Measurements from ENCODE around the gene ABHD6. TPM values are rescaled to one million over a fixed set of nuclear protein-coding genes. Genes with fewer than 3 reads are reported as not detected.

Gene ABHD6
- total RNA-seq, 1 donor = 5.1 TPM

GRCh38 chr3:58251631-58252035 is 14.0 kb downstream of the ABHD6 start:
- H3K4me3 ChIP-seq (ENCODE audit: insufficient read depth, low read length) = no peak overlapping the region
- TF ChIP-seq, protein P1, sequence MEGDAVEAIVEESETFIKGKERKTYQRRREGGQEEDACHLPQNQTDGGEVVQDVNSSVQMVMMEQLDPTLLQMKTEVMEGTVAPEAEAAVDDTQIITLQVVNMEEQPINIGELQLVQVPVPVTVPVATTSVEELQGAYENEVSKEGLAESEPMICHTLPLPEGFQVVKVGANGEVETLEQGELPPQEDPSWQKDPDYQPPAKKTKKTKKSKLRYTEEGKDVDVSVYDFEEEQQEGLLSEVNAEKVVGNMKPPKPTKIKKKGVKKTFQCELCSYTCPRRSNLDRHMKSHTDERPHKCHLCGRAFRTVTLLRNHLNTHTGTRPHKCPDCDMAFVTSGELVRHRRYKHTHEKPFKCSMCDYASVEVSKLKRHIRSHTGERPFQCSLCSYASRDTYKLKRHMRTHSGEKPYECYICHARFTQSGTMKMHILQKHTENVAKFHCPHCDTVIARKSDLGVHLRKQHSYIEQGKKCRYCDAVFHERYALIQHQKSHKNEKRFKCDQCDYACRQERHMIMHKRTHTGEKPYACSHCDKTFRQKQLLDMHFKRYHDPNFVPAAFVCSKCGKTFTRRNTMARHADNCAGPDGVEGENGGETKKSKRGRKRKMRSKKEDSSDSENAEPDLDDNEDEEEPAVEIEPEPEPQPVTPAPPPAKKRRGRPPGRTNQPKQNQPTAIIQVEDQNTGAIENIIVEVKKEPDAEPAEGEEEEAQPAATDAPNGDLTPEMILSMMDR (IDR thresholded peaks at IDR 0.05; ENCODE audit: extremely low read depth, low read depth, low read length) = no peak
- DNase-seq (ENCODE audit: insufficient read length, low spot score, missing footprints) = no peak

DNA sequence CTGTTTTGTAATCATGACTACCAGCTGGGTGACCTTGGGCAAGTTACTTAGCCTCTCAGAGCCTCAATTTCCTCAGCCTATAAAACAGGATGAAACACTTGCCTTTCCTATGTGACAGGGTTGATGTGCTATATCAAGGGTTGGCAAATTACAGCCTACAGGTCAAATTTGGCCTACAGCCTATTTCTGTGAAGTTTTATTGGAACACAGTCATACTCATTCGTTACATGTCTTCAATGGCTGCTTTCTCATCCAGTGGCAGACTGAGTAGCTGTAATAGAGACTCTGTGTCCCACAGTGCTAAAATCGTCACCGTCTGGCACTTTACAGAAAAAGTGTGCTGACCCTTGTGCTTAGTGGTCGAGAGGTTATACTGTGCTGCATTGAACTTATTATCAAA is 16.6 kb downstream of the ABHD6 start:
- no peak for DNase-seq (ENCODE audit: insufficient read length, low spot score, missing footprints)
- TF ChIP-seq, protein P1 (IDR thresholded peaks at IDR 0.05; ENCODE audit: extremely low read depth, low read depth, low read length) = no peak
- H3K4me1 ChIP-seq (ENCODE audit: insufficient read depth, low read length) = no peaks in the 10 kb centered on the region

More at GRCh38 chr3:58251631-58252035, 14.0 kb downstream of the ABHD6 start:
- Histone ChIP-seq H3K27ac (ENCODE audit: low read depth, low read length) (no peak overlapping the region), H3K4me2 (ENCODE audit: insufficient read depth, low read length) (no peak overlapping the region), H2AFZ (ENCODE audit: low read length) (no peak overlapping the region), H3K27me3 (ENCODE audit: insufficient read depth, low read length) (no peaks in the 10 kb centered on the region), H3K79me2 (ENCODE audit: insufficient read depth, low read length) (no peaks in the 10 kb centered on the region), H3K4me1 (ENCODE audit: insufficient read depth, low read length) (no peaks in the 10 kb centered on the region), H4K20me1 (ENCODE audit: insufficient read depth, low read length) (peaks cover 4% of the 10 kb centered on the region), H3K36me3 (ENCODE audit: insufficient read depth, low read length) (no peaks in the 10 kb centered on the region), H3K9me3 (ENCODE audit: low read depth, low read length) (no peaks in the 10 kb centered on the region)

DNA sequence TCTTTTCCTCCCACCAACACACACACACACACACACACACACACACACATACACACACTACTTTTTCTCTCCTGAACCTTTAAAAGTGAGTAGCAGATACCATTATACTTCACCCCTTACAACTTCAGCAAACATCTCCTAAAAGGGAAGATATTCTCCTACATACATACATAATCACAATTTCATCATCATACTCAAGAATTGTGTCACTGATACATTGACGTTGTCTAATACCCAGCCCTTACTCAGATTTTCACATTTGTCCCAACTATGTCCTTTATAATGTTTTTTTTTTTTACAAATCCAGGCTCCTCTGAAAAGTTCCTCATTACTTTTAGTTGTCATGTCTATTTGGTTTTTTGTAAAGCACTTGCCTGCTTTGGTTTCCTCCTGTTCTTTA is 18.5 kb downstream of the ABHD6 start:
- H3K27me3 ChIP-seq (ENCODE audit: insufficient read depth, low read length) = no peaks in the 10 kb centered on the region
- no peak overlapping the region for H3K4me3 ChIP-seq (ENCODE audit: insufficient read depth, low read length)
- H3K27ac ChIP-seq (ENCODE audit: low read depth, low read length) = no peak overlapping the region
- TF ChIP-seq, protein P1 (IDR thresholded peaks at IDR 0.05; ENCODE audit: extremely low read depth, low read depth, low read length) = no peak
- H3K4me2 ChIP-seq (ENCODE audit: insufficient read depth, low read length) = no peak overlapping the region
- H2AFZ ChIP-seq (ENCODE audit: low read length) = no peak overlapping the region
- peaks cover 13% of the 10 kb centered on the region for H3K4me1 ChIP-seq (ENCODE audit: insufficient read depth, low read length)
- H3K9me3 ChIP-seq (ENCODE audit: low read depth, low read length) = no peaks in the 10 kb centered on the region
- H3K79me2 ChIP-seq (ENCODE audit: insufficient read depth, low read length) = no peaks in the 10 kb centered on the region
- no peaks in the 10 kb centered on the region for H3K36me3 ChIP-seq (ENCODE audit: insufficient read depth, low read length)
- no peak for DNase-seq (ENCODE audit: insufficient read length, low spot score, missing footprints)
- no peaks in the 10 kb centered on the region for H4K20me1 ChIP-seq (ENCODE audit: insufficient read depth, low read length)

More for the DNA sequence above, 16.6 kb downstream of the ABHD6 start:
- Histone ChIP-seq H3K27ac (ENCODE audit: low read depth, low read length) (no peak overlapping the region), H3K27me3 (ENCODE audit: insufficient read depth, low read length) (no peaks in the 10 kb centered on the region), H2AFZ (ENCODE audit: low read length) (no peak overlapping the region), H3K36me3 (ENCODE audit: insufficient read depth, low read length) (no peaks in the 10 kb centered on the region), H3K4me2 (ENCODE audit: insufficient read depth, low read length) (no peak overlapping the region), H3K4me3 (ENCODE audit: insufficient read depth, low read length) (no peak overlapping the region), H3K9me3 (ENCODE audit: low read depth, low read length) (no peaks in the 10 kb centered on the region), H3K79me2 (ENCODE audit: insufficient read depth, low read length) (no peaks in the 10 kb centered on the region), H4K20me1 (ENCODE audit: insufficient read depth, low read length) (peaks cover 4% of the 10 kb centered on the region)

GRCh38 chr3:58256511-58256910 is 18.9 kb downstream of the ABHD6 start:
- Histone ChIP-seq H3K27ac (ENCODE audit: low read depth, low read length) (no peak overlapping the region), H3K4me1 (ENCODE audit: insufficient read depth, low read length) (peaks cover 13% of the 10 kb centered on the region), H3K4me2 (ENCODE audit: insufficient read depth, low read length) (no peak overlapping the region), H3K9me3 (ENCODE audit: low read depth, low read length) (no peaks in the 10 kb centered on the region), H2AFZ (ENCODE audit: low read length) (no peak overlapping the region), H4K20me1 (ENCODE audit: insufficient read depth, low read length) (no peaks in the 10 kb centered on the region), H3K79me2 (ENCODE audit: insufficient read depth, low read length) (no peaks in the 10 kb centered on the region), H3K36me3 (ENCODE audit: insufficient read depth, low read length) (no peaks in the 10 kb centered on the region), H3K27me3 (ENCODE audit: insufficient read depth, low read length) (no peaks in the 10 kb centered on the region), H3K4me3 (ENCODE audit: insufficient read depth, low read length) (no peak overlapping the region)
- TF ChIP-seq, protein P1 (IDR thresholded peaks at IDR 0.05; ENCODE audit: extremely low read depth, low read depth, low read length) = no peak
- DNase-seq (ENCODE audit: insufficient read length, low spot score, missing footprints) = no peak
